ENCODE measurements around the gene KRT2.

Gene KRT2

DNA sequence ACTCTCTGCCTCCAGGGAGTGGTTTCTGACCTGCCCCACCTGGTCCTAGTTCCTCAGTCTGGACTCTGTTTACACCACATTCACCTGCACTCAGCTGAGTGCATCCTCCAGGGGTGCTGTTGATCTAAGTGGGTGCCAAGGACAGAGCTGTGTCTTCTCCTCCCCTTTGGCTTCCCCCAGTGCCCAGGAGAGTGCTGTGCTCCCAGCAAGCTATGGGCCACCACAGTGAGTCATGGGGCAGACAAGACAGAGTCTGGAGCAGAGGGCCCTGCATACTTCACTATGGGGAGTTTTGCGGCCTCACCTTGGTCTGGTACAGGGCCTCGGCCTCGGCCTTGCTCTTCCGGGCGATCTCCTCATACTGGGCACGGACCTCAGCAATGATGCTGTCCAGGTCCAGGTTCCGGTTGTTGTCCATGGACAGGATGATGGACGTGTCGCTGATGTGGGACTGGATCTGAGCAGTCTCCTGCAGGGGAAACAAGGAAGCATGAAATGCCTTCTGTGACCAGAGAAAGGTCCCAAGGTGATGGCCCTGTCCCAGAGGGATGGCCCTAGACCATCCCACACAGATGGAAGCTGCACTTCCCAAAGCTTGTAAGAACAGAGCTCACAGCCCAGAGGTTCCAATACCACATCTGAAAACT, 38.5 kb downstream of the KRT2 start:
- no peak for DNase-seq

GRCh38 chr12:52612431-52613383, 39.3 kb downstream of the KRT2 start:
- DNase-seq = peak; percentile 33

GRCh38 chr12:52611080-52611468, 40.9 kb downstream of the KRT2 start:
- DNase-seq = no peak

GRCh38 chr12:52608826-52609630, 43.0 kb downstream of the KRT2 start:
- DNase-seq = no peak

- no peak for DNase-seq
Measured at GRCh38 chr12:52608161-52608560, 43.9 kb downstream of the KRT2 start.

- DNase-seq = no peak
Measured at GRCh38 chr12:52607314-52607713, 44.7 kb downstream of the KRT2 start.

- DNase-seq = no peak
Measured at GRCh38 chr12:52606581-52607218, 45.3 kb downstream of the KRT2 start.

DNA sequence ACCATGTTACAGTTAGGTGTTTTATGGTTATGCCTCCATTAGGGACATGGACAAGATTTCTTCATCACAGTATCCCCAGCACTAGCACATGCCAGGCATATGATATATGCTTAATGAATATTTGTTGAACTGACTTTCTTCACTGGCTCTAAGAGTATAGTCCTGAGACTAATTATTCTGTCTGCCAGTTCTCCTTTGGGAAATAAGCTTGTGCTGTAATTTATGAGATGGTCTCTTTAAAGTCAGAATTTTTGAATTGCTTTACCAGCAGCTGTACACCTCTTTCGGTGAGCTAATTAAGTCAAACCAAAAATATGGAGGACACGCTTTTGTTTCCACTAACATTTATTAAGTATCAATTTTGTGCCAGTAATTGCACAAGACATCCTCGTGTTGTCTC, 45.9 kb downstream of the KRT2 start:
- no peak for DNase-seq

DNA sequence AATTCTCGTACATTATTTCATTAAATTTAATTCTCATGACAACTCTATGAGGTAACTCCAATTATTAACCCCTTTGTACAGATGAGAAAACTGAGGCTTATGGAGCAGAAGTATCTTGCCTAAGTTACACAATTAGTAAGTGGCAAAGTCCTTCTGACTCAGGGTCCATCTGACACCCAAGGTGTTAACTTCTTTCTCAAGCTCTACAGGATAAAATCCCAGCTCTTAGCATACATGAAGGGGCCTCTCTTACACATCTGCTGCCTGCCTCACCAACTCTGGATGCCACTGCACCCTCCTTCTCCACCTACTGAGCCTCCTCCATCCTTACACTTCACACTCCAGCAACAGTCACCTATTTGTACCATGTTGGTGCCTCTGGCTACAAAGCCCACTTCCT, 46.5 kb downstream of the KRT2 start:
- no peak for DNase-seq

DNA sequence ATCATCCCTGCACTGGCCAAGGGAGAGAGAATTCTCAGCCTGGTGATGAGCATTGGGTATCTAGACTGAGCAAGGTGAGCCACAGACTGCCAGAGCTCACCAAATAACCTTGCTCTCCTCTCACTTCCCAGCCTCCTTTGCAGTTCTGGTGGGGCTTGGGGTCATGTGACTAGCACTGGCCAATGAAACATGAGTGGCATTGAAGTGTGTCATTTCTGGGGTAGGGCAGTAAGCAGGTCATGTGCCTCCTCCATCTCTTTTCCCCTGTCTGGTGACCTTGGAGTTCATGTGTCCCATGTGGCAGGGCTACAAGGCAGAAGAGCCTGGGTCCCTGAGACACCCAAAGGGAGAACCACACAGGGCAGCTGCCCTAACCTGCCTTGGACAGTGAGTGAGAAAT, 47.2 kb downstream of the KRT2 start:
- DNase-seq = no peak

- no peak for DNase-seq
Measured at GRCh38 chr12:52603314-52603713, 48.7 kb downstream of the KRT2 start.

DNA sequence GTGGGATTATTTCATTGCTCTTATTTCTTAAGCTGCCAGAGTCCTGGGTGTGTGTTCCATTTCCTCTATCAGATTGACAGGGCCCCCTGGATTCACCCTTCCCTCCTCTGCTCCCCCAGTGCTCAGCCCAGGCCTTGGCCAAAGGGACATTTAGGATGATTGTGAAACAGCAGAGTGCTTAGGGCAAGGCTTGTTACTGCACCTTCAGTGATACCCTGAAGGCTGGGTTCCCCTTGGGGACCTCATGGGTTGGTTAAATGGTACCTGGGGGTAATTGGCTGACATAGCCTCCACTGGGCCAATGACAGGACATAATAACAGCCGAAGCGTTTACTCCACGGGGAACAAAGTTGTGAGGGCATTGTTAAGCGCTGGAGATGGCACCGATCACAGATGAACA, 49.5 kb downstream of the KRT2 start:
- DNase-seq = no peak

DNA sequence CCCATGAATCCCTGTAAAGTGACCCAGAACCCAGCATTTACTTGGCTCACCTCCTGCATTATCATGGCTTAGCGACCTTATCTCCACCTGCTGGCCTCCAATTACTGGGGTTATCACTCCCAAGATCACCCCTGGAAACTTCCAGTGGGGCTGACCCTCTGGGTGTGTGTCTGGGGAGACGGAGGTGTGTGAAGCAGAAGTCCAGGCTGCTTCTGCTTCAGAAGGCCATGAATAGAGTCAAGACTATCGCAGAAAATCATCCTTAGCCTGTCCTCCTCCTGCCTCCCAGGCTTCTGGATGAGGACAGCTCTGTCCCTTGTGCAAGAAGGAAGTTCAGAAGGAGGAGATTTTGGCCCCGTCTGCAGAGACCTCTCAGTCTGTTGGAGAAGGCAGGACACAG, 50.3 kb downstream of the KRT2 start:
- DNase-seq = no peak

GRCh38 chr12:52600941-52601481, 51.0 kb downstream of the KRT2 start, which contains the start of gene KRT72:
TSS of gene KRT72 (minus strand) at chr12:52601463. CDS start at chr12:52601452, 11 bp downstream.
- no peak for DNase-seq

DNA sequence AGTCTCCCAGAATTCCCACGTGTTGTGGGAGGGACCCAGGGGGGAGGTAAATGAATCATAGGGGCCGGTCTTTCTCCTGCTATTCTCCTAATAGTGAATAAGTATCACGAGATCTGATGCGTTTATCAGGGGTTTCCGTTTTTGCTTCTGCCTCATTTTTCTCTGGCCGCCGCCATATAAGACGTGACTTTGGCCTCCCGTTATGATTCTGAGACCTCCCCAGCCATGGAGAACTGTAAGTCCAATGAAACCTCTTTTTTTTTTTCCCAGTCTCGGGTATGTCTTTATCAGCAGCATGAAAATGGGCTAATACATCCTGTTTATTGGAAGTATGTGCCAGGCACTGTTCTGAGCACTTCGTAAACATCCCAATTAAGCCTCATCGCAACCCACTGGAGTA, 51.5 kb downstream of the KRT2 start:
- no peak for DNase-seq

- DNase-seq = no peak
Measured at GRCh38 chr12:52600071-52600470, 51.9 kb downstream of the KRT2 start.

DNA sequence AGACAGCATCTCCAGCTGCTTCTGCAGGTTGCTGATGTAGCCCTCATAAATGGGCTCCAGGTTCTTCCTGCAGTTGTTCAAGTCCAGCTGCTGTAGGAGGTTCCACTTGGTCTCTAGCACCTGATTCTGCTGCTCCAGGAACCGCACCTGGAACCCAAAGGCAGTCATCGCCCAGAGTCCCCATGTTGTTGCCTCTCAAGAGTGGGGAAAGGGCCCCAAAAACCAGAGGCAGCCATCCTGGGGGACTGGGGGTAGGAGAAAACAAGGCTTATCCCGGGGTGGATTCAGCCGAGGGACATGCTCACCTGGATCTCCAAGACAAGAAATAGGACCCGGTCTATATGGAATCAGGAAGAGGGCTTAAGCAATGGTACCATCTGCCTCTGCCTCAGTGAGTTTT, 53.0 kb downstream of the KRT2 start:
- DNase-seq = no peak

Data from hematopoietic multipotent progenitor cell treated with erythropoietin and hydrocortisone succinate and interleukin-3 and kit ligand, for 6 days (in vitro differentiated cells).